ENCODE measurements around the gene RNF223. TPM values are rescaled to one million over a fixed set of nuclear protein-coding genes. Genes with fewer than 3 reads are reported as not detected.
"Not testable (repeated sequence)": the region's sequence is repeated elsewhere in the genome, so short reads cannot be mapped to it uniquely, and the experiment has no call there.

The RNF223 gene
- total RNA-seq, 1 donor from 2014 or later = not detected

GRCh38 chr1:1031659-1032235 is 42.4 kb downstream of the RNF223 start:
- DNase-seq (ENCODE audit: low spot score) = no peak
- no peak for ATAC-seq

- not testable (repeated sequence) for ATAC-seq; DNase-seq (ENCODE audit: low spot score)
Measured at GRCh38 chr1:1030867-1031658, 43.0 kb downstream of the RNF223 start.

- DNase-seq (ENCODE audit: low spot score) = no peak
Measured at GRCh38 chr1:1027791-1028190, 46.3 kb downstream of the RNF223 start.

GRCh38 chr1:1026599-1027413 is 47.3 kb downstream of the RNF223 start:
- DNase-seq (ENCODE audit: low spot score) (no peak), ATAC-seq (no peak)

More at GRCh38 chr1:1027791-1028190, 46.3 kb downstream of the RNF223 start:
- ATAC-seq = no peak

GRCh38 chr1:1025730-1026129 is 48.4 kb downstream of the RNF223 start:
- ATAC-seq (no peak), DNase-seq (ENCODE audit: low spot score) (no peak)

- no peak for ATAC-seq
- DNase-seq (ENCODE audit: low spot score) = no peak
Measured at GRCh38 chr1:1024771-1025699, 49.1 kb downstream of the RNF223 start.

GRCh38 chr1:1024149-1024770 is 49.8 kb downstream of the RNF223 start:
- no peak for DNase-seq (ENCODE audit: low spot score)
- no peak for ATAC-seq

GRCh38 chr1:1023700-1024099 is 50.4 kb downstream of the RNF223 start:
- no peak for DNase-seq (ENCODE audit: low spot score)
- ATAC-seq = no peak

GRCh38 chr1:1022302-1023009 is 51.6 kb downstream of the RNF223 start:
- no peak for ATAC-seq
- DNase-seq (ENCODE audit: low spot score) = no peak

GRCh38 chr1:1021920-1022259 is 52.2 kb downstream of the RNF223 start:
- no peak for ATAC-seq
- DNase-seq (ENCODE audit: low spot score) = no peak

- peak; percentile 59 for DNase-seq (ENCODE audit: low spot score)
- ATAC-seq = no peak
Measured at GRCh38 chr1:1021010-1021919, 52.8 kb downstream of the RNF223 start.

Other genes starting within 250 kb of the RNF223 start
- gene SAMD11, start 150.4 kb downstream of the RNF223 start, total RNA-seq = 4.9 TPM
- 32.5 TPM for gene NOC2L, start 115.0 kb downstream of the RNF223 start, total RNA-seq
- 7.3 TPM for gene KLHL17, start 113.7 kb downstream of the RNF223 start, total RNA-seq
- 0.28 TPM for gene PLEKHN1, start 107.8 kb downstream of the RNF223 start, total RNA-seq
- gene PERM1, start 92.2 kb downstream of the RNF223 start, total RNA-seq = 0.83 TPM
- 3.9 TPM for gene HES4, start 74.2 kb downstream of the RNF223 start, total RNA-seq
- 26.3 TPM for gene ISG15, start 60.8 kb downstream of the RNF223 start, total RNA-seq
- 39.3 TPM for gene AGRN, start 54.2 kb downstream of the RNF223 start, total RNA-seq
- gene C1orf159, start 41.8 kb upstream of the RNF223 start, total RNA-seq = 8.4 TPM
- gene TTLL10, start 99.6 kb upstream of the RNF223 start, total RNA-seq = not detected
- gene TNFRSF18, start 132.3 kb upstream of the RNF223 start, total RNA-seq = not detected
- gene TNFRSF4, start 139.8 kb upstream of the RNF223 start, total RNA-seq = 0.38 TPM
- gene SDF4, start 157.7 kb upstream of the RNF223 start, total RNA-seq = 166 TPM
- 9.3 TPM for gene B3GALT6, start 157.9 kb upstream of the RNF223 start, total RNA-seq
- 3.5 TPM for gene C1QTNF12, start 172.4 kb upstream of the RNF223 start, total RNA-seq
- gene UBE2J2, start 199.5 kb upstream of the RNF223 start, total RNA-seq = 27.6 TPM
- 5.7 TPM for gene SCNN1D, start 206.1 kb upstream of the RNF223 start, total RNA-seq
- 31.9 TPM for gene ACAP3, start 233.6 kb upstream of the RNF223 start, total RNA-seq
- 8.4 TPM for gene PUSL1, start 234.3 kb upstream of the RNF223 start, total RNA-seq